HAP-1 (cell line): ENCODE data around the gene MAP4K2.

Experiments used
- DNase-seq, 2 experiments: peaks; one replicate each; pipeline ENCODE4 v3.0.0-alpha.2; 2016 to 2020; ENCODE audit warnings: low spot score in 2 of 2
- H3K27me3 ChIP-seq: fragments of 250-450 bp; sonication (Bioruptor Pico); 2 replicates; pipeline ENCODE4 v1.5.1; 2020; ENCODE audit warnings: low read depth, mild to moderate bottlenecking, moderate library complexity
- H3K36me3 ChIP-seq: fragments of 250-450 bp; sonication (Bioruptor Pico); replicated peaks from 2 replicates; pipeline ENCODE4 v1.5.1; 2020; ENCODE audit warnings: mild to moderate bottlenecking
- H3K4me1 ChIP-seq: fragments of 250-450 bp; sonication (Bioruptor Pico); 2 replicates; pipeline ENCODE4 v1.5.1; 2020; ENCODE audit warnings: mild to moderate bottlenecking
- H3K4me3 ChIP-seq: fragments of 250-450 bp; sonication (Bioruptor Pico); 2 replicates; pipeline ENCODE4 v1.5.1; 2020; ENCODE audit warnings: mild to moderate bottlenecking, moderate library complexity
- H3K9me3 ChIP-seq: fragments of 250-450 bp; sonication (Bioruptor Pico); 2 replicates; pipeline ENCODE4 v1.5.1; 2020; ENCODE audit warnings: mild to moderate bottlenecking, moderate library complexity
- in situ Hi-C: fragments of 300-500 bp; cut with MboI; formaldehyde crosslinking; loops from 3 replicates; pipeline ENCODE4 v1.14.3; 2020; ENCODE audit warnings: low sequenced_read_pairs, inconsistent platforms, mixed read lengths

MAP4K2 gene

DNA sequence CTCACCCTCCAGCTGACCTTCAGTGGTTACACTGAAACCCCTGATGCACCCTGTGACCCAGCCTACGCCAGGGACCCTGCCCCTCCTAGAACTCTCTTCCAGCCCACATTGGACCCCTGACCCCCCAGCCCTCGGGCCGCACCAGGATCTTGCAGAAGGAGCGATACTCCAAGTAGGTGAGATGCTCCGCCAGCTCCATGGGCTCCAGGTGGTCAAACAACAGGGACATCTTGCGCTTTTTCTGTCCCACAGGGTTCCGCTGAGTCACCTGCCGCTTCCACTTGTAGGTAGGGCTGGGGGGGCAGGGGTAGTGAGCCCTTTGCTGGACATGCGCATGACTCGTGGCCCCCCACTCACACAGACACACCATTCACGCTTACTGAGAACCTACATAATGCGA, 63.1 kb downstream of the MAP4K2 start:
- Histone ChIP-seq H3K27me3 (peaks cover 4% of the 10 kb centered on the region; the same call in 1 of the 2 replicates), H3K9me3 (no peaks in the 10 kb centered on the region; the same call in 1 of the 2 replicates), H3K4me1 (peaks cover 14% of the 10 kb centered on the region; the same call in 1 of the 2 replicates), H3K4me3 (no peak overlapping the region), H3K36me3 (no peaks in the 10 kb centered on the region)
- DNase-seq, result no peak
- in situ Hi-C loops, result no loop called here

DNA sequence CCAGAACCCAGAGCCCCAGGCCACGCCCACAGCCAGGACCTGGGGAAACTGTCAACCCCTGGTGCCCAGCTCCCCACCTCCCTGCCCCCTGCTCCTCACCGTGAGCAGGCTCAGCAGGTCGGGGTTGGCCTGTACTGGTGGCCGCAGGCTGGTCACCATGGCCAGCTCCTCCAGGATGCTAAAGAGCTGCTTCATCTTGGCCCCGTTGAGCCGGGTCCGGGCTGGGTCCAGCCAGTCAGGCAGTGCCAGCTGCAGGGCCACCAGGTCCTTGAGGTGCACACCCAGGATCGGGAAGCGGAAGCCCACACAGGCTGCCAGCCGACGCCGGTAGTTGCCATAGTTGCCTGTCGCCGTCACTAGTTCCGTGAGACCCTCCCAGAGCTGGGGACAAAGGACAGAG, 66.4 kb downstream of the MAP4K2 start:
- Histone ChIP-seq H3K4me1 (no peaks in the 10 kb centered on the region), H3K4me3 (no peak overlapping the region), H3K36me3 (no peaks in the 10 kb centered on the region), H3K27me3 (no peaks in the 10 kb centered on the region), H3K9me3 (no peaks in the 10 kb centered on the region; the same call in 1 of the 2 replicates)
- DNase-seq, result no peak
- in situ Hi-C loops, result no loop called here

DNA sequence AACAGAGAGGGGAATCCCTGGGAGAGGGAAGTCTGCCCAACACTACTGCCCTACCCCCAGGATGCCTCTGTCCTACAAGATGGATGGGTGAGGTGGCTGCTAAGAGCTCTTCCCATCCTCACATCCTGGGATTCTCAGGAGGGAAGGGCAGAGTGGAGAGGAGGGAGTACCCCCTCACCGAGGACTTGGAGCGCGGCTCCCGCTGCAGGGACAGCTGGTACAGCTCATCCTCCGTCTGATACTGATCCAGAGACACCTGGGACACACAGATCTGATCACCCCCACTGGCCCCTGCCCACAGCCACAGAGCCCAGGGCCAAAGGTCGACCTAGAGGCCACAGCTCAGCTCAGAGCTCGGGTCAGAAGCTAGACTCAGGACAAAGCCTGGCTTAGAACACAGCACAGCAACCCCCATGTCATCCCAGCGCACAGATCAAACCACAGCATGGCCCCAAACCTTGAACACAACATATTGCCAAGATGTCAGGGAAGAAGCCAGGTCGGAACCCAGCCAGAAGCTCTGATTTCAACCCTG, 67.2 kb downstream of the MAP4K2 start:
- Histone ChIP-seq H3K36me3 (no peaks in the 10 kb centered on the region), H3K4me3 (no peak overlapping the region), H3K4me1 (peaks cover 3% of the 10 kb centered on the region; the same call in 1 of the 2 replicates), H3K9me3 (no peaks in the 10 kb centered on the region; the same call in 1 of the 2 replicates), H3K27me3 (no peaks in the 10 kb centered on the region)
- no peak for DNase-seq
- in situ Hi-C loops, result no loop called here
